Measurements from ENCODE around the gene CLDN9.

Gene CLDN9

DNA sequence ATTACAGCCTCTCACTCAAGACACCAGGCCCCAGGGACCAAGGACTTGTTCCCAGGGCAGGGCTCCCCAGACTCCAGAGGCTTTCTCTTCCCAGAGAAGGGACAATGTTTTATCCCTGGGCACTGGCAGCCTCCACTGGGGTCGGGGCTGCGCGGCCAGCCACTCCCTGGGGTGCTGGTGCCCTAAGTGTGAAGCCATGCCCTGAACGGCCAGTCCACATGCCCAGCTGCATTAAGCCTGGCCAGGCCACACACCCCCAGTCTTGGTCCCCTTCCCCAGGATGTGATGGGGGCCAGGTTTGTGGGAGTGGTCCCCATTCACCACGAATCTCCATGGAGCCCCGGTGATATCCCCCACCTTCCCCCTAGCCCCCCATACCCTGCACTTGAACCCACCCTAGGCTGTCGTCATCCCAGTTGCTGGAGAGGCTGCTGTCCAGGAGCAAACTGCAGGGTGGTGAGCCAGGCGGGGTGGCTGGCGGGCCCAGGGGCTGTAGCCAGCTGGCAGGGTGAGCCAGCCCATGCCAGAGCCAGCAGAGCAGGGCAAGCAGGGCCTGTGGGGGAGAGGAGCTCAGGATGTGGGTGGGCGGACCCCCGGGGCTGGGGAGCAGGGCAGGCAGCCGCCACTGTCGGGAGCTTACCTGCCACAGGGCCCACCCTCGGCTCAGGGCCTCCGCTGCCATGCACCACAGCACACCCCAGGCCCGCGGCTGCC, 39.0 kb upstream of the CLDN9 start:
- Histone ChIP-seq H3K27ac (no peak overlapping the region), H3K4me3 (no peak overlapping the region)

DNA sequence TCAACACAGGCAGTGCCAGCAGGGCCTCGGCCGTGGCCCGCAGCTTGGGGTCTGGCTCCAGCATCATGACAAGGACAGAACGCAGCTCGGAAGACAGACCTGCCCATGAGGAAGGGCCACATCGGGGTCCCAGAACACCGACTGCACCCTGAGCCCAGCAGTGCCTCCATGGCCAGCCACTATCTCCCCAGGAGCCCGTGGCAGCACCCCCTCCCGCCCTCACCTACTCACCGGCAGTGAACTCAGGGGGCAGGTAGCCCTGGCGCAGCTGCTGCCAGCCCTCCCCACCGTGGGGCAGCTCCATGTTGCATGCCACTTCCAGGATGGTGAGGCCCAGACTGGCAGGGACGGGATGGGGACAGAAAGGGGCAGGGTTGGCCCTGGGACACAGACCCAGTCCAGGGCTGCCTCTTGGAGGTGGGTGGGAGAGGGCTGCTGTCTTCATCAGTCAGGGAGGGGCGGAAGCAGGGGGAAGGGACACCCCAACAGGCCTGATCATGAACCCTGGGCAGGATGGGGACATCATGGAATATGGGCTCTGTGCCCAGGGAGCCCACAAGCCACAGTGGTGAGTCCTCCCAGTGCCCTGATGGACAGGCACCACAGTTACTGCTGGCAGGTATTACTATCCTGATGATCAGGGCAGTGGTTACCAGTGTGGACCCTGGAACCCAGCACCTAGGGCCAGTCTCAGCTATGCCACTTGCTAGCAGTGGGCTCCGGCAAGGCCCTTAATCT, 38.2 kb upstream of the CLDN9 start:
- no peak overlapping the region for H3K27ac ChIP-seq
- no peak overlapping the region for H3K4me3 ChIP-seq

DNA sequence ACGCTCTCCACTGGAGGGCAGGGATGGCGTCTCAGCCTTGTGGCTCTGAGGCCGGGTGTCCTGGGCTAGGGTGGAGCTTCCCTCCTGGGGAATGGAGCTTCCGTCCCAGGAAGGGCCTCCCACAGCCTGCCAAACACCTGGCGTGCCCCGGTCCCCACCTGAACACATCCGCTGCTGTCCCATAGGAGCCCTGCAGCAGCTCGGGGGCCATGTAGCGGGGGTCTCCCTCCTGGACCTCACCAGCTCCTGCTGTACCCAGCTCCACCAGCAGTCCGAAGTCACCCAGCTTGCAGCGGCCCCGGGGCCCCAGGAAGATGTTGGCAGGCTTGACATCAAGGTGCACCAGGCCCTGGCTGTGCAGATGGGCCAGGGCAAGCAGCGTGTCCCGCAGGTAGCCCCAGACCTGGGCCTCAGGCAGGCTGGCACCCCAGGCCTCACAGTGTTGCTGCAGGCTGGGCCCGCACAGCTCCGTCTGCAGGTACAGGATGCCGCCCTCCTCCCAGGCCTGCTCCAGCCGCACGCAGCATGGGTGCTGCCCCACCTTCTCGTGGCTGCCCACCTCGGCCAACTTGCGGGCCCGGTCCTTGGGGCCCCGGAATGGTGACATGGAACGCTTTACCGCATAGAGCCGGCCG, 37.4 kb upstream of the CLDN9 start:
- H3K4me3 ChIP-seq: no peak overlapping the region
- H3K27ac ChIP-seq: no peak overlapping the region

DNA sequence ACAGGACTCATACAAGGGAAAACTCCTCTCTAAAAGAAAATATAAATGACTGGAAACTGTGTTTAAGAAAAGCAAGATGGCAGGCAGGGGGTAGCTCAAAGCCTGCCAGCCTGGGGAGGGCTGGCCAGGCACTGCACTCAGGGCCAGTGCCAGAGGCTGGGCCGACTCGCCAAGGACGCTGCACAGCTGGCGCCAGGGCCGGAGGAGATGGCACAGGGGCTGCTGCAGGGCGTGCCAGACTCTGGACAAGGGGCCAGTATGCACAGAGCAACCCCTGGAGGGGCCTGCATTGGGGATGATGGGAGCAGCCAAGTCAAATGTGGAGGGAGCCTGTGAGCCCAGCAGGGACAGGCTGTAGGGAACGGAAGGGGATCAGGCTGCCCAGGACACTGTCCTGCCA, 36.5 kb upstream of the CLDN9 start:
- Histone ChIP-seq H3K27ac (no peak overlapping the region), H3K4me3 (no peak overlapping the region)

DNA sequence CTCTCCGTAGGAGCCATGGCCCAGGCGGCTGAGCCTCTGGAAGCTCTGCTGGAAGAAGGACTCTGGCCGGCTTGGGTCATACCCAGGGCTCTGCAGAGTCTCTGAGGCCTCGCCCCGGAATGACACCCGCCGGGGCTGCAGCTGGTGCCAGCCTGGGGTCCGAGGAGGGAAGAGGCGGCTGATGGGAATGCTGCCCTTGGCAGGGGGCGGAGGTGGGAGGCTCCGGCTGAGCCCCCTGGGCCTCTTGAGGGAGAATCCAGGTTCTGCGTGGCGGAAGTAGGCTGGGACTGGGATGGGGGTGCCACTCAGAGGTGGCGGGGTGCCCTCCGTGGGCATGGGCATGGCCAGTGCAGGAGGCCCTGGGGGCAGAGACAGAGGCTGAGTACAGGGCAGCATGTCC, 36.0 kb upstream of the CLDN9 start:
- Histone ChIP-seq H3K4me3 (no peak overlapping the region), H3K27ac (no peak overlapping the region)

DNA sequence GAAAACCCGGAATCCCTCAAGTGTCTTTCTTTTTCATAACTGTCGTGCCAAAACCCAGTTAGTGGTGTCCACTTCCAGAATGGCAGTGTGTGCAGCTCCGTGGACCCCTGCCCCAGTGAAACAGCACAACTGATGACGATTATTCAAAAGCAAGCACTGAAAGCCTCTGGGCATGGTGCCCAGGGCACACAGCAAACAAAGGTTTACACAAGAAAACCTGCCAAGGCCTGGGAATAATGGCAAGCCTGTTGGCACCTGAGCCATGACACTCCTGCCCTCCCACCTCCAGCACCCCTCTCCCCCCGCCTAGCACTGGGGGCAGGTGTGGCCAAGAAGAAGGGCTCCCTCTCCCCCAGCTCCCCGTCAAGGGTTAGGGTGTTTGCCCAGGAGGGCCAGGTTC, 35.3 kb upstream of the CLDN9 start:
- no peak overlapping the region for H3K4me3 ChIP-seq

DNA sequence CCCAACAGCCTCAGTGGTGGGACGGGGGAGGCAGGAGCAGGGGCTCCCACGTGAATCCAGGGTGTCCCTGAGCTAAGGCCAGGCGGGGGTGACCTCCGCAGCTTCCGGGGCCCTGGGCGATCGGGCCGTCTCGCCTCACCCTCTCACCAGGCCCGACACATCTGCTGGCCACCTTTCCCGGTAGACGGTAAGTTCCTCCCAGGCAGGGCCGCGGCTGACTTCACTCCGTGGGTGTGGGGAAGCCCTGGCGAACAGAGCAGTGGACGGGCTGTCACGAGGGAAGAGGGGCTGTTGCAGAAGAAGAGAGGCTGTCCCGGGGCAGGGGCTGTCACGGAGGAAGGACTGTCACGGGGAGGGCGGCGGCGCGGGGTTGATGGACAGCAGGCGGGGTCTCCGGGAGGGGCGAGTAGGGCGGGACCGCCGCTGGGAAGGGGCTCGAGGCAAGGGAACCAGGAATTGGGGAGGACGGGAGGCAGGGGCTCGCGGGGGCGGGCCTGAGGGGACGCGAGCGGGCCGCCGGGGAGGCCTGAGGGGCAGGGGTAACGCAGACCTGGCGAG, 33.0 kb upstream of the CLDN9 start:
- peak overlapping the region; percentile 67 to 80 (median 72) for H3K4me3 ChIP-seq
- peak overlapping the region in 11 of 21 experiments; percentile 4 to 96 (median 91) for H3K27ac ChIP-seq

More for the DNA sequence above, 35.3 kb upstream of the CLDN9 start:
- H3K27ac ChIP-seq: no peak overlapping the region

DNA sequence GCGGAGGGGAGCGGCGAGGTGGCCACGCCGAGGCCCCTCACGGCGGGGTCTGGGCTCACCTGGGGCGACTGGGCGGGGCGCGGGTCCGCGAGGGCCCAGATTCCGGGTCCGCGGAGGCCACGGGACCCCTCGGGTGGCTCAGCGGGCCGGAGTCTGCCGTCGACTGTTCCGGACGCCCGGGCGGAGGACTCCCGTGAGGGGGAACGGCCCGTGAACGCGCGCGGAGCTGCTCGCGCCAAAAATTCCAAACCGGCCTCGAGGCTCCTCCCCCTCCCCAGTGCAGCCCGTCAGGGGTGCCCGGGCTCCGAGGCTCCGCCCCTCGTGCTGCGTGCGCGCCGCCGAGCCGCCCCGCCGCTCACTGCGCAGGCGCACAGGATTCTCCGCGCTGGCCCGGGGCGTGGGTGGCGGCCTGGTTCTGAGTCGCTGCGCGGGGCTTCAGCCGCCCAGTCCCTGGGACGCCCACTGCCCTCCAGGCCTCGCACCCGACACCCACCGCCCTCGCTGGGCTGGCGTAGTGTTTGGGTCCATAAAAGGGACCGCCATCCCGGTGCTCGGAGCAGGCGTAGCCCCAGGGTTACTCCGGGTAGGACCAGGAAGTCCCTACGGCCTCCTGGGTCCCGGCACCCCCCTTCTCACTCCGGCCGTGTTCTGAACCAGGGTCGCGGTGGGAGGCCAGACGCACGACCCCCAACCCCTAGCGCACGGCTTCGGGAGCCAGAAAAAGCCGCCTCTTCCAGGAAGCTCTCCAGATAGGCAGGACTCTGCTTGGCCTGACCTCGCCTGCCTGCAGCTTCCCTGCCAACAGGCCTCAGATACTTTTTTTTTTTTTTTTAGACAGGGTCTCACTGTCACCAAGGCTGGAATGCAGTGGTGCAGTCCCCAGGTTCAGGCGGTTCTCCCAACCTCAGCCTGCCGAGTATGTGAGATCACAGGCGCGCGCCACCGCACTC, 32.2 kb upstream of the CLDN9 start, which contains the start of gene PKMYT1:
Gene PKMYT1, minus strand, starts transcription at position 220 of the 950 bp plus-strand sequence. CDS start 789 bp downstream, outside the sequence.
- H3K4me3 ChIP-seq: peak within 1 kb of the TSS; percentile 67 to 80 (median 72)
- peak within 1 kb of the TSS; percentile 44 to 96 (median 91) for H3K27ac ChIP-seq

DNA sequence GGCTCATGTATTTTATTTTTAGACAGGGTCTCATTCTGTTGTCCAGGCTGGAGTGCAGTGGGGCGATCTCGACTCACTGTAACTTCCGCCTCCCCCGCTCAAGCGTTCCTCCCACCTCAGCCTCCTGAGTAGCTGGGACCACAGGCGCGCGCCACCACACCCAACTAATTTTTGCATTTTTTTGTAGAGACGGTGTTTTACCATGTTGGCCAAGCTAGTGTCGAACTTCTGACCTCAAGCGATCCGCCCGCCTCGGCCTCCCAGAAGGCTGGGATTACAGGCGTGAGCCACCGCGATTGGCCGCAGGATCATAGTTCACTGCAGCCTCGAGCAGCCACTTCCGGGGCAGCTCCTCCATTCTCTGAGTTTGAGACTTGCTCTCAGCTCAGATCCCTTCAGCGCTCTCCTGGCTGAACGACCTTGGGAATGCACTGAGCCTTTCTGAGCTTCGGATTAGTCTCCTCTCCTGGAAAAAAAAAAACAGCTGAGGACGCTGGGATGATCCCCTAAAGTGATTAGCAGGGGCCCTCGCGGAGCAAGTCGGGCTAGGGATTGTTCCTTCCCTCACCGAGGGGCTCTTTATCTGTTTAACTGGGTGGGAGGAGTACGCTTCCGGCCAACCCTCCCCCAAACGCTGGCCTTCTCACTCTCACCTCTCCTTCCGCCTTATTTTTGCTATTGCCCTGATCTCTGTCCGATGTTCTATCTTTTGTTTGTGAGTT, 31.4 kb upstream of the CLDN9 start:
- H3K4me3 ChIP-seq: peak overlapping the region in 6 of 7 experiments; percentile 67 to 80 (median 72)
- H3K27ac ChIP-seq: peak overlapping the region in 8 of 21 experiments; percentile 88 to 96 (median 91)

DNA sequence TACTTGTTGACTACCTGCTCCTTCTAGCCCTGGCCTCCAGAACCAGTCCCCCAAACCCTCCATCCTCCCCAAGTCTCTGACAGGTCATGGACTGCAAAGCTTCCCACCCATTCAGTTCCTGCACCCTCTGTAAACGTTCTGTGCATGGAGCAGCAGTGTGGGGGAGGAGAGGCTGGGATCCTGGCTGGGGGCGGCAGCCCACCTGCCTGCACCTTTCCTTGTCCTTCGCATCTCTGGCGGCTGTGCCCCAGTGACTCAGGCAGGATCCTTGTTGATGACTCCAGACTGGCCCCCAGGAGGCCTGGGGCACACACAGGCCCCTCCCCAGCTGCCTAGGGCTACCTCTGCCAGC, 30.8 kb upstream of the CLDN9 start:
- Histone ChIP-seq H3K4me3 (no peak overlapping the region), H3K27ac (no peak overlapping the region)

DNA sequence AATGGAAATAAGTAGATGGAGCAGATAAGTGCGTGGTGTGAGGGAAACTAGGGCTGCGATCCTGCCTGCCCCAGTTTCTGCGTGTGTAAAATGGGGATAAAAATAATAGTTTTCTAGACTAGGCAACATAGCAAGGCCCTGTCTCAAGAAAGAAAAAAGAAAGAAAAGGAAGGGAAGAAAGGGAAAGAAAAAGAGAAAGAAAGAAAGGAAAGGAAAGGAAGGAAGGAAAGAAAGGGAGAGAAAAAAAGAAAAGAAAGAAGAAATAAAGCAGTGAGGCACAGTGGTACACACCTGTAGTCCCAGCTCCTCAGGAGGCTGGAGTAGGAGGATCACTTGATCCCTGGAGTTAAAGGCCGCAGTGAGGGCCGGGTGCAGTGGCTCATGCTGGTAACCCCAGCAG, 30.3 kb upstream of the CLDN9 start:
- no peak overlapping the region for H3K4me3 ChIP-seq

DNA sequence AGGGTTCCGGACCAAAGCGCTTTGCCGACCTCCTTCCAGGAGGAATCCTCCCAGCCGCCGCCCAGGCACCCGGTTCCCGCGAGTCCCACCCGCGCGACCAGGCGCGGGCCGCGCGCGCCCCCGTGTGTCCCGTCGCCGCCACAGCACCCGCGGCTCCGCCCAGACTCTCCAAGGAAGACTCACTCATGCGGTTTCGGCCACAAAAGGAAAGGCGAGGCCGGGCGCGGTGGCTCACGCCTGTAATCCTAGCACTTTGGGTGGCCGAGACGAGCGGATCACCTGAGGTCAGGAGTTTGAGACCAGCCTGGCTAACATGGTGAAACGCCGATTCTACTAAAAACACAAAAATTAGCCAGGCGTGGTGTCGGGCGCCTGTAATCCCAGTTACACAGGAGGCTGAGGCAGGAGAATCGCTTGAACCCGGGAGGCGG, 29.0 kb upstream of the CLDN9 start:
- H3K4me3 ChIP-seq: peak overlapping the region in 1 of 7 experiments; percentile 12
- peak overlapping the region in 1 of 21 experiments; percentile 39 for H3K27ac ChIP-seq

More for the DNA sequence above, 30.3 kb upstream of the CLDN9 start:
- no peak overlapping the region for H3K27ac ChIP-seq

DNA sequence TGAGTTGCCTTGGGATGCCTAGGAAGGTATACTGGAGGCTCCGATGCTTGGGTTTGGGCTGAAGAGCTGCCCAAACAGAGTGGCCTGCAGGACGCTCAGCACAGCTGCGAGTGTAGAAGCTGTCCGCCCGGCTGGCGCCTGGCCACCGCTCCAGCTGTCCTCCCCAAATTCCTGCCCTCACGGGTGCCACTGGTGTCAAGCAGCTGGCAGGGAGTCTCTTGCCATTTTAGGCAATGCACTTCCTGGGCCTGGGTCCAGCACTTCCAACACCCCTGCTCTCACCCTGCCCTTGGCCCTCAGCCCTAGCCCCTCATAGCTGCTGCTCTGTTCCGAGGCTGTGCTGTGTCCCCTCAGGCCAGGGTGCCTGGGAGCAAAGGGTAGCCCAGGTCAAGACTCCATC, 27.3 kb upstream of the CLDN9 start:
- Histone ChIP-seq H3K27ac (no peak overlapping the region), H3K4me3 (no peak overlapping the region)

DNA sequence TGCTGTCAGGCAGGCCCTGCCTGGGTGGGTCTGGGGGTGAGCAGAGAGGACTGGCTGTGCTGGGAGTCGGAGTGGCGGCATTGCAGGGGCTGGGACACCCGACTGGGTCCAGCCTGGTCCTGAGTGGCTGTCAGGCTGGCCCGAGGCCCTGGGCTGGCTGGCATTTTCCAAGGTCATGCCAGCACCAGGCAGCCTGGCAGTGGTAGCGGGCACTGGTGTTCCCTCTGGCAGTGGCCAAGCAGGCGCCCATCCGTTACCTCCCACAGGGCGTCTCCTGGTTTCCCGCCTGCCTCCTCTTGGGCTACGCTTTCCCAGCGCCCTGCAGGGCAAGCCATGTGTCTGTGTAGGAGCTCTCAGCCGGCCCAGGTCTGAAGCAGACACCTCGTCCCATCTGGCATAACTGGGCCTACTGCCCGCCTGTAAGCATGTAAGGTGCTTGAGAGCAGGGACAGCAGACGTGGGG, 26.8 kb upstream of the CLDN9 start:
- Histone ChIP-seq H3K4me3 (no peak overlapping the region), H3K27ac (no peak overlapping the region)

DNA sequence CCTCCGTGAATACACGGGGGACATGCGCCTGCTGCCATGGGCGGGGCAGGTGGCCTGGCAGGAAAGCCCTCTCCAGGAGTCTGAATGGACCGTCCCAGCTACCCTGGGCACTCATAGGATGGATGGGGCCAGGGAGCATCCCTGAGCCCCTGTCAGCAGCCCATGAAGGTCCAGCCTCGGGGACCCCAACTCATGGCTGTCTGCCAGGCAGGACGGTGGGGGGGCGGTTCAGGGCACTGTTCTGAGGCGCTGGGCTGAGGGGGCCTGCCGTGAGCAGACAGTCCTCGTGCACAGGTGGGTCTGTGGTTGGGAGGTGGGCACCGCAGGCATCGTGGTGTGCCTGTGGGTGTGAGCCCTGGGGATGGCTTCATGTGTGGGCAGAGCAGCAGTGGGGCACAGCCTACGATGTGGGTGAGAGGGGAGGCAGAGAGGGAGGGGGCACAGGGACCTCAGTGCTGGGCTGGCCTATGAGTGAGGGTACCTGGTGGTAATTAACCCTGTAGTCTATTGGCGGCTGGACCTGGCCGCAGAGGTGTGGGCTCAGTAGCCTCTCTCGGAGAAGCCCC, 26.0 kb upstream of the CLDN9 start:
- H3K4me3 ChIP-seq: no peak overlapping the region

DNA sequence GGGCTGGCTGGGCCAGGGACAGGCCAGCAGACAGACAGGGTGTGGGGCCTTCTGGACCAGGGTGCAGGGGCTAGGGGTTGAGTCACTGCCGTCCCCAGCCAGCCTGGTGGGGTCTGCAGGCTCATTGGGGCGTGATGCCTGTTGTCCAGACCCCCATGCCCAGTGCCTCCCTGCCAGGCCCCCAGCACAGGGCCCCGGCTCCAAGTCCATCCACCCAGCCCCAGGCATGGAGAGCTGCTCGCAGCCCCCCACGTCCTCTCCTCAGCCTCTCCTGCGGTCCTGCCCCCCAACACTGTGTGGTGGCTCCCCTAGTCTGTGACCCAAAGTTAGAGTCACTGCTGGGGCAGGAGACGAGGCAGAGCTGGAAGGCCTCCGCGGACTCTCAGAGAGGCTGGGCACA, 25.4 kb upstream of the CLDN9 start:
- no peak overlapping the region for H3K27ac ChIP-seq
- no peak overlapping the region for H3K4me3 ChIP-seq

More for the DNA sequence above, 26.0 kb upstream of the CLDN9 start:
- H3K27ac ChIP-seq: no peak overlapping the region

DNA sequence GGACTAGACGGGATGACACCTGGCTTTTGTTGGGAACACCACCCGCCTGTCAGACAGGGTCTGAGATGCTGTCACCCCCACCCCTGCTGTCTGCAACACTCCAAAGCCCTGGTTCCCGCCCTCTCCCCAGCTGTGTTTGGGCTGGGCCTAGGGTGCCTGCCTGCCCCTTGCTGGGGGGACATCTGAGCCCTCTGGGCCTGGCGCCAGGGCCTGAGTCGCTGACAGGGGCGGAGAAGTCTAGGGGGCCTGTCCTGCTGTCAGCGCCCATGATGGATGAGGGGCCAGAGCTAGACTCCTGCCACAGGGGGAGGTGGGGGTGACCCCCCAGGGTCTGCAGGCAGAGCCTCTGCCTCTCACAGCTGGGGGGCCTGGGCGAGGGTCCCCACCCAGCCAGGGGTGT, 24.9 kb upstream of the CLDN9 start:
- H3K27ac ChIP-seq: no peak overlapping the region
- no peak overlapping the region for H3K4me3 ChIP-seq

DNA sequence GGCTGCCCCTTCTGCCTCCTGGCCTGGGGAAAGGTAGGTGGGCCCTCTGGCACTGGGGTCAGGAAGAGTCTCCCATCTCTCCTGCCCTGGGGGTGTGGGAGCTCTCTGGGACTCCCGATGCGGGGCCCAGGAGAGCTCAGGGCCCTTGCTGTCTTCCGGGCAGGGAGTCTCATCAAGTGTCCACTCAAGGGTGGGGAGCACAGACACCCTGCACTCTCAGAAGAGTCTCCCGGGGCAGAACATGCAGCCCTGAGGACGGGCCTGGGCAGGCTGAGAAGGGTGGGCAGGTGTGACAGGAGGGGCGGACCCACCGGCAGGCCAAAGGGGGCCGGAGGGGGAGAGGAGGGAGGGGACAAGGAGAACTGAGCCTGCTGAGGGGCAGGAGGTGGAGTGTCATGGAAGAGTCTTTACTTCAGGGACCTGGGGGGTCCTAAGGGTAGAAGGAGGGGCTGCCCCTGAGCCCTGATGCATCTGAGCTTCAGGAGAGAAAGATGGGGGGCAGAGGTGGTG, 24.1 kb upstream of the CLDN9 start:
- no peak overlapping the region for H3K4me3 ChIP-seq
- H3K27ac ChIP-seq: no peak overlapping the region
